ENCODE measurements around the gene KIF2C.
"Not testable (repeated sequence)": the region's sequence is repeated elsewhere in the genome, so short reads cannot be mapped to it uniquely, and the experiment has no call there.

The KIF2C gene

DNA sequence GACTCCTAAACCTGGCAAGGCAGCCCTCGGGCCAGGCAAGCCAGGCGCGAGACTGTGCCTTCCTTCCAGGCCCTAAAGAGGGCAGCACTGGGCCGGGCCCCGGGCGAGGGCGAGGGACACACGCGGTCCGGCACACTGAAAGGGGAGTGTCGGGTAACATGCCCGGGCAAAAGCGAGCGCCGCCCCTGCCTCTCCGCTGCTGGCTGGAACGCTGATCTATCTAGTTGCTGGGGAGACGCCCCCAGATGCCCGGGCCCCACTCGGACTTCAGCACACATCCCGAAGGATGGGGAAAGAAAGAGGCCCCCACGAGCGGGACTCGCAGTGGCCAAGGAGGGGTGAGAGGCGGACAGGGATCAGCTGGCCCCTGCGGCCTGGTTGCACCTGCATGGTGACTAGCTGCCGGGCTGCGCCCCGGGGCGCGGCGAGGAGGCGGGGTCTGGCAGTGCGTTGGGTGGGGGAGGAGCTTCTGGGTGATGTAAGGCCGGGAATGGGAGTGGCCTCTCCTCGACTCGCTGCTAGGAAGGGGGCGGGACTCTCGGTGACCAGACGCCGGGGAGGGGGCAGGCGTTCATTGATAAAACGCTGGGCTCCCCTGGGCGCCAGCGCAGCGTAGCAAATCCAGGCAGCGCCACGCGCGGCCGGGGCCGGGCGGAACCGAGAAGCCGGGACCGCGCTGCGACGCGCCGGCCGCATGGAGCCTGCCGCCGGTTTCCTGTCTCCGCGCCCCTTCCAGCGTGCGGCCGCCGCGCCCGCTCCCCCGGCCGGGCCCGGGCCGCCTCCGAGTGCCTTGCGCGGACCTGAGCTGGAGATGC is 60.3 kb downstream of the KIF2C start, which contains the start of gene PLK3:
PLK3 (plus strand) TSS at position 608 of the 815 bp plus-strand sequence; CDS start at position 695, 87 bp downstream.
- DNase-seq = peak; percentile 100

DNA sequence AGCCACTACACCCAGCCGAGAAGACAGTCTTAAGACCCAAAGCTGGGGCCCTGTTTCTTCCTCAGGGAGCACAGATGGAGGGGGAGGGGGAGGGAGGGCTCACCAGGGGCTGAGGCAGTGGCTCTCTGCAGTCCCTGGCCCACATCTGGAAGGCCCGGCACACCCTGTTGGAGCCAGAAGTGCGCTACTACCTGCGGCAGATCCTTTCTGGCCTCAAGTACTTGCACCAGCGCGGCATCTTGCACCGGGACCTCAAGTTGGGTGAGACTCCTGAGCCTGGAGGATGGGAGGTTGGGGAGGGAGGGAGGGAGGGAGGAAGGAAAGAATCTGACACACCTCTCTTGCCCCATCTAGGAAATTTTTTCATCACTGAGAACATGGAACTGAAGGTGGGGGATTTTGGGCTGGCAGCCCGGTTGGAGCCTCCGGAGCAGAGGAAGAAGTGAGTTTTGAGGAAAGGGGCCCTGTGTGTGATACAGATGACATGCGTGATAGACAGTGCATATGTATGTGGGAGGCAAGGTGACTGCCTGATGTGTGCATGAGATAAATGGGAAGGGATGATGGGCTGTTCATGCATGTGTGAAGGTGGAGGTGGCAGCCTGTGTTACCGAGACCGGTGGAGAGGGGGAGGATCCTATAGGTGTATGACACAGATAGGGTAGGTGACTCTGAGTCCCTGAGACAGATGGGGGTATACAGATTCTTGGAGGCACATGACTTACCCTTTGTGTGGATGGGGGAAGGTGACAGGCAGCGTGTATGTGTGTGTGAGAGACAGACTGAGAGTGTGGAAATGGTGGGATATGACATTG is 62.1 kb downstream of the KIF2C start:
- DNase-seq = peak; percentile 62

DNA sequence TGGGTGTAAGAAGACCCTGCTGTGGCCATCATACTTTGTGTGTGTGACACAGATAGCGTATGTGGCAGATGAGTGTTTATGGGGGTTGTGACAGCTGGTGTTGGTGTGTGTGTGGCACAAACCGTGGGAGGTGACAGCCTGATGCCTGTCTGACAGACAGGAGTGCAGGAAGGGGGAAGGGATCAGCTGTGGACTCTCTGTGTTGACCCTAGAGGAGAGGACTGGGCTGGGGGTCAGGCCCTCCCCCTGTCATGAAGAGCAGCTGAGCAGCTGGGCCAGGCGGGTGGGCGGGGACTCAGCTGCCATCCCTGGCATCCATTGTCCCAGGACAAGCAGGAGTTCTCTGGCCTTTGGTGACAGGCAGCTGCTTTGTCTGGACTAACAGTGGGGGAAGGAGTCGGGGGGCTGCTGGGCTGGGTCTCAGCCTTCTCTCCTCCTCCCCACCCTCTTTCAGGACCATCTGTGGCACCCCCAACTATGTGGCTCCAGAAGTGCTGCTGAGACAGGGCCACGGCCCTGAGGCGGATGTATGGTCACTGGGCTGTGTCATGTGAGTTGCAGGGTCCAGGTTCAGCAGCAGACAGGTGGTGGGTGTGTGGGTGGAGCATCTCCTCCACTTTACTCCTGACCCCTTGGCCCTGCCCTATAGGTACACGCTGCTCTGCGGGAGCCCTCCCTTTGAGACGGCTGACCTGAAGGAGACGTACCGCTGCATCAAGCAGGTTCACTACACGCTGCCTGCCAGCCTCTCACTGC is 62.8 kb downstream of the KIF2C start:
- DNase-seq = no peak

DNA sequence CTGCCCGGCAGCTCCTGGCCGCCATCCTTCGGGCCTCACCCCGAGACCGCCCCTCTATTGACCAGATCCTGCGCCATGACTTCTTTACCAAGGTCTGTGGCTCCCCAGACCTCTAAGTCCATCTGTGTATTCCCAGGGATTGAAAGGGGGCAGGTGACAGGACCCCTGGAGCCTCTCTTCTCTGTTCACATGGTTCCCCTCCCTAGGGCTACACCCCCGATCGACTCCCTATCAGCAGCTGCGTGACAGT is 63.4 kb downstream of the KIF2C start:
- DNase-seq = no peak

DNA sequence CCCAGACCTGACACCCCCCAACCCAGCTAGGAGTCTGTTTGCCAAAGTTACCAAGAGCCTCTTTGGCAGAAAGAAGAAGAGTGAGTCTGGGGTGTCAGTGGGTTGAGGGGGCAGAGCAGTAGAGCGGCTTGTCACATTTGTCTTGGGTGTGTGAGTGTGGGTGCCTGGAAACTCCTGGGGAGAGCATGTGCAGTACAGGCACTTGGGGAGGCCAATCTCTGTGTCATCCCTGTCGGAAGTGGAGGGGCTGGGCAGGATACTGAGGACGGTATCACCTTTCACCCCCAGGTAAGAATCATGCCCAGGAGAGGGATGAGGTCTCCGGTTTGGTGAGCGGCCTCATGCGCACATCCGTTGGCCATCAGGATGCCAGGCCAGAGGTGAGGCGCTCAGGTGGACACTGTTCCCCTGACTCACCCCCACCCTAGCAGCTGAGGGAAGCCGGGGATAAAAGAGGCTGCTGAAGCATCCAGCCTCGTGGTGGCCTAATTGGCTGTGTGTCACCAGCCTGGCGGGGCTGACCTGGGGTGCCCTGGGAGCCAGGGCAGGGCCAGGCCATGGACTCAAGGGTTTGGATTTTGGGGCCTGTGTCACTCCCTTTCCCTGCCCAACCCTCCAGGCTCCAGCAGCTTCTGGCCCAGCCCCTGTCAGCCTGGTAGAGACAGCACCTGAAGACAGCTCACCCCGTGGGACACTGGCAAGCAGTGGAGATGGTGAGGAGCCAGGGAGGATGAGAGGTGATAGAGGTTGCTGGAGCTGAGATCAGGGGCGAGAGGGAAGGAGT is 63.9 kb downstream of the KIF2C start:
- no peak for DNase-seq

DNA sequence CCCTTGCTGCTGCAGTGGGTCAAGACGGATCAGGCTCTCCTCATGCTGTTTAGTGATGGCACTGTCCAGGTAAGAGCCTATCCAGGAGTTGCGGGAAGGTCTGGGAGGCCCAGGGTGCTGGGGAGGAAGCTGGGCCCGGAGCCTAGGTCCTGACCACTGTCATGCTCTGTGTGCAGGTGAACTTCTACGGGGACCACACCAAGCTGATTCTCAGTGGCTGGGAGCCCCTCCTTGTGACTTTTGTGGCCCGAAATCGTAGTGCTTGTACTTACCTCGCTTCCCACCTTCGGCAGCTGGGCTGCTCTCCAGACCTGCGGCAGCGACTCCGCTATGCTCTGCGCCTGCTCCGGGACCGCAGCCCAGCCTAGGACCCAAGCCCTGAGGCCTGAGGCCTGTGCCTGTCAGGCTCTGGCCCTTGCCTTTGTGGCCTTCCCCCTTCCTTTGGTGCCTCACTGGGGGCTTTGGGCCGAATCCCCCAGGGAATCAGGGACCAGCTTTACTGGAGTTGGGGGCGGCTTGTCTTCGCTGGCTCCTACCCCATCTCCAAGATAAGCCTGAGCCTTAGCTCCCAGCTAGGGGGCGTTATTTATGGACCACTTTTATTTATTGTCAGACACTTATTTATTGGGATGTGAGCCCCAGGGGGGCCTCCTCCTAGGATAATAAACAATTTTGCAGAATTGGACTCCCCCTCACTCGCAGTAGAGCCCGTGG is 65.8 kb downstream of the KIF2C start:
- DNase-seq = no peak

DNA sequence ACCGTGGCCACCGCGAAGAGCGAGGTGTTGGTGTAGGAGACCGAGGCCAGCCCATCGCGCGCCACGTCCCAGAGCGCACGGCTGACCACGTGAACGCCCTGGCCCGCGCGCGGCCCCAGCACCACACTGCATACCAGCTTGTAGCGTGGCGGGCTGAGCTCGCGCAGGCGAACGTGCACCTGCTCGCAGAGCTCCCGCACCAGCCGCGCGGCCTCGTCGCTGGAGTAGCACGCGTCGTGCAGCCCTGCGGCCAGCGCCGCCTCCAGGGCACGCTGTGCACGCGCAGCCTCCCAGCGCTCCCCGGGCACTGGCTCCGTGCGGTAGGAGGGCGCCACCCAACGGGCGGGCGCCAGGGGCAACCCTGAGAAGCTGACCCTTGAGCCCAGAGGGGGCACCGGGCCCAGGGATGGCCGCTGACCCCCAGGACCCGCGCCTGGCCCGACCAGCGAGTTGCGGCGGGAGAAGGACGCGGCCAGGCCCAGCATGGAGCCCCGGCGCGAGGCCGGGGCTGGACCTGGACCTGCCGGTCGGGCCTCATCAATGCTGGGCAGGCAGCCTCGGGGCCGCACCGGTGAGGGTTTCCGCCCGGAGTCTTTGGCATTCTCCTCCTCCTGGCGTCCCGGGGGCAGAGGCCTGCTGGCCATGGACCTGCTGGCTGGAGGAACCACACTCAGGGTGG is 66.5 kb downstream of the KIF2C start:
- DNase-seq = no peak

DNA sequence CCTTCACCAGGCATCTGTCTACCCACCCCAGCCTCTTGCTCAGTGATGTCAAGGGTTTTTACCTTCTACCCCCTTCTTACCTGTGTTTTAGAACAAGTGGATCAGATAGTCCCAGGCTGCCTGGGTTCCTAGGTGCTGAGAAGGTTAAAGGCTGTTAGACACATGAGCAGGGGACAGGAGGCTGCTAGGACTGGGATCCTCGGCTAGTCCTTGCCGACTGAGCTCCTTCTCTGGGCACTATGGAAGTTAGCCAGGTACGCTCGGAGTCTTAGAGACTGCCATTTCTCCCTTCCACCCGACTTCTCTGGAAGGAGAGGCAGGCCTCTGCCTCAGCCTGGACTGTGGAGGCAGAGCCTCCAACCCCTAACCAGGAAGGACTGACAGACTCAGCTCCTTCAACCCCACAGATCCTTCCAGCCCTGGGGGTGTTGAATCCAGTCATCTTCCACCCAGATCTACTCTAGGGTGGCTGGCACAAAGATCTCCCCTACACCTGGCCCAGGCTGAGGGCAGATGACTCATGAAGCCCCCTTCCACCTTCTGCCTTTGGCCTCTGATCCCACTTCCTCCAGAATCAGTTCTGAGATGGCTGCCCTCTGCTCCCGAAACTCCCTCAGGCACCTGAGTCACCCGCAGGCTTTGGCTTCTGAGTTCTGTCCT is 67.2 kb downstream of the KIF2C start, which contains the start of gene DYNLT4:
DYNLT4 (minus strand) TSS at position 648 of the 660 bp plus-strand sequence. CDS start 683 bp downstream, outside the sequence.
- no peak for DNase-seq

DNA sequence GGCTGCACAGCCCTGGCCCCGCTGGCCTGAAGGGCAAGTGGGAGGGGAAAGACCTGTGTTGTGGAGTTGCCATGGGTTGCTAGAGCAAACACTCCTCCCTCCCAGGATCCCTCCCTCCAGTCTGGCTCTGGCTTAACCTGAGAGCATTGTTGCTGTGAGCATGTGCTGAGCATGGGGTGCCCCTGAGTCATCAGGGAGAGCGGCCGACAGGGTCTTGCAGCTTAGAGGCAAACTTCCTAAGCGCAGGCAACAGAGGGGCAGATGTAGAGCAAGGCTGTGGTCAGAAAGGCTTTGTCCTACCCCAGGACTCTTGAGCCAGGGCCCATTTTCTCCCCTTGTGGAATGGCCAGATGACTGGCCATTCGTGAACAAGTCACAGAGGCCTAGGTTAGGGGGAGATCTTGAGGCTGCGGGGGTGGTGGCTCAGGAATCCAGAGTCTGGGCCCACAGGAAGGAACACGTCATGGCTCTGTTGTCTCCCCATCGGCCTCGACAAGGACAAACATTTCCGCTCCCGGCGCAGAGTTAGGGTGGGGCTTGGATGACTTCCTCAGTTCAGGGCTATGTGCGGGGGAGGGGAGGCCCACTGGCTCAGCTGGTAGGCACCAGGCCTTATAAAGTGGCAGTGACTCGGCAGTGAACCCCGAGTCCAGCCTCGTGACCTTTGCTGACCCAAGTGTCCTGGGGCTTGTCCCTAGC is 67.9 kb downstream of the KIF2C start:
- peak; percentile 97 for DNase-seq

DNA sequence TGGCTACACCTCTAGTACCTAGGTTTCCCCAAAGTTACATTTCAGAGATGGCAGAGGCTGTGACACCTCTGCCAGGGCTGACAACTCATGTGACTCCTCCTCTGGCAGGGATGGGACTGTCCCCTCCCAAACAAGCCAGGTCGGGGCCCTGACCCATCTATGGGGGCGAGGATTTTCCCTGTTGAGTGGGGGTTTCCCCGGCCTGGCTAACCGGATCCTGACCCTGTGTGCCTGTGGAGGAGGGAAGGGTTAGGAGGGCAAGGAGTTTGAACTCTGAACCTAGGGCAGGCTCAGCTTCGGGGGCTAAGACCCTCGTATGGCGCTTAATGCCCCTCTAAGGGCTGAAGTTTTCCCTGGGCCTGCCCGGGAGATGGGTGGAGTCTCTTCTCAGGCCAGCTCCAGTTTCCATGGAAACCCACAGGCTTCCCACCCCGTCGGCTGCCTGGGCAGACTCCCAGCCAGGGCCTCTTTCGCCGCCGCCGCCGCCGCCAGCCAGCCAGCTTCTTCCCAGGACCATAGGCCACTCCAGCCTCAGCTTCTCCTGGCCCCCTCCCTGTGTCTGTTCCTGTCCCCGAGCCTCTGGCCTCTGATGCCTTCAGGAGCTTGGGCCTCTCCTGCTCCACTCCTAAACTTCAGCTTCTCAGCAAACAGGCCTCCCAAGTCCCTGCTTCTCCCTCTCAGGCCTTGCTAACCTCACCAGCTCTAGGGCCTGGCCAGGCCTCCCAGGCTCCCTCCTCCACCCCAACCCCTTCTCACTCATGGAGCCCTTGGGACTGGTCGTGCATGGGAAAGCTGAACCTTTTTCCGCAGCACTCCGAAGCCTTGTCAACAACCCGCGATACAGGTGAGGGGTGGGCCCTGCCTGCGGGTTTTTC is 68.7 kb downstream of the KIF2C start, which contains the start of gene BTBD19:
BTBD19 (plus strand) TSS at position 461 of the 875 bp plus-strand sequence; CDS start at position 759, 298 bp downstream.
- peak; percentile 34 for DNase-seq

DNA sequence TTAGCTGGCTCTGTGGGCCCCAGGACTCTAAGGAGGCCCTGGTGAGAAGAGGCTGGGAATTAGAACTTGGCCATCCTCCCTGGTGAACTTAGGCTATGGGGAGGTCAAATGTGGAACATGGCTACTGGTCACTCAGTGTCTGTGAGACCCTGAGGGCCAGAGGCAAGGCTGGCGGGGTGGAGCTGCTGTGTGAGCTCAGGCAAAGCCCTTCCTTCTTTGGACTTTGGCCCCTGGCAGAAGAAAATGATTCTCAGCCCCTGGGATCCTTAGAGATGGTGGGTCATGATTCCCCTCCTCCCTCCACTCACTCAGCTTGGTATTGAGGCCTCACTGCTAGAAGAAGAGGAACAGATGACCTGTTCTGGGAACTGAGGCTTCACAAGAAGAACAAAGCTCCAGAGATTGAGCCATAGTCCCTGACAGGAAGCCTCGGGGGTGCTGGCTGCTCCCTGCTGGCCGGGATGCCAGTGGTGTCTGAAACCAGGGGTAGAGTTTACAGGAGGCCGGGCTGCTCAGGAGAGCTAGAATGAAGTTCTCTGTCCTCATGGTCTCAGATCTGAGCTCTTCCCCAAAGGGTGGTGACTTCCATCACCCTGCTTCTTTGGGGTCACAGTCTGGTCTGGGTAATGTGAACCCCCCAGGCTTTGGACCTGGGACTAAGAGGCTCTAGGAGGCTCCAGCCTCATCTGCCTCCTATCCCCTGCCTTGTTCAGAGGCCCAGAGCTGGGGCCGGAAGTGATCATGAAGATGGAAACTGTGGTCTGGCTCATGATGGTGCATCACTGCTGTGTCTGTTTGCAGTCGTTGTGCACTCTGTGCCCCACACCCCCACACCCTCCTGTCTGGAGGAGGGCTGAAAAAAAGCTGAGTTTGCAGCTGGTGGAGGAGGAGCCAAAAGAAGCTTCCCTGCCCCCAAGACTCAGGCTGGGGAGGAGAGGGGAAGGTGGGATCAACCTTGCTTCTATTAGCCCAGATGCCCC is 69.6 kb downstream of the KIF2C start:
- DNase-seq = peak; percentile 97

DNA sequence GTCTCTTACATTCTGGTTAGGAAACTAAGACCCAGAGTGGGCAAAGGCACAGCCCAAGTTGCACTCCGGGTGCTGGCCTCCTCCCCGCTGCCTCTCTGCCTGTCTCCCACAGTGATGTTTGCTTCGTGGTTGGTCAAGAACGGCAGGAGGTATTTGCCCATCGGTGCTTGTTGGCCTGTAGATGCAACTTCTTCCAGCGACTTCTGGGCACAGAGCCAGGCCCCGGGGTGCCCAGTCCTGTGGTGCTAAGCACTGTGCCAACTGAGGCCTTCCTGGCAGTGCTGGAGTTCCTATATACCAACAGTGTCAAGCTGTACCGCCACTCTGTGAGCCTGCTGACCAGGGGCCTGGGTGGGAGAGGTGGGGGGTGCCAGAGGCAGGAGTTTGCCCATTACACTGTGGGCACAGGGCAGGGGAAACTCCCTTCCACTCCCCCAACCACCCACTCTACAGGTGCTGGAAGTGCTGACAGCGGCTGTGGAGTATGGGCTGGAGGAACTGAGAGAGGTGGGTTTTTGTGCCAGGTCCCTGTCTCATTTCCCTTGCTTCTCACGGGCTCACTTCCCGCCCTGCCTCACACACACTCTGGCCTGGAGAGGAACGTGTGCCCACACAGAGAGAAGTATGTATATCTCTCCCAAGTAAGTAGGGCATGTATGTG is 70.6 kb downstream of the KIF2C start:
- peak; percentile 97 for DNase-seq

DNA sequence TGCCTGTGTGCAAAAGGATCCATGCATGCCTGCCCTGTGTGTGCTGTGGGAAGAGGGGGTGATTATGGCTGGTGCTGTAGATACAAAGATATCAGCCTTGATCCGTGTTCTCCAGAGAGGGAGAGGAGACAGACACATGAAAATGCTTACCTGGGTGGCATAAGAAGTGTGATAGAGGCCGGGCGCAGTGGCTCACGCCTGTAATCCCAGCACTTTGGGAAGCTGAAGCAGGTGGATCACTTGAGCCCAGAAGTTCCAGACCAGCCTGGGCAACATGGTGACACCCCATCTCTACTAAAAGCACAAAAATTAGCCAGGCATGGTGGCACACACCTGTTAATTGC is 71.1 kb downstream of the KIF2C start:
- DNase-seq = not testable (repeated sequence)

DNA sequence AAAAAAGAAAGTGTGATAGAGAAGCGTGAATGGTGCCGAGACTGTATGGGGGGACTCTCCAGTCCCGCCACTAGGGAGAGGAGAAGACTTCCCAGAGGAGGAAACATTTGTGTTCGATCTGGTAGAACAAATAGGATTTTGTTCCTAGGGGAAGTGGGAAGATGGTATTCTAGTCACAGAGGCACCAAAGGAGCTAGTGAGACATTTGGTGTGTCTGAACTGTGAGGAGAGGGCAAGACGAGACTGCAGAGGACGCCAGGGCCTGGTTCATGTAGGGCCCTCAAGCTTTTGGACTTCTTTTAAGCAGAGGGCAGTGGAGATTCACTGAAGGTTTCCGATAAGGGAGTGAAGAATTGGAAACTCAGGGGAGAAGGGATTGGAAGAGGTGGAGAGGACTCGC is 71.6 kb downstream of the KIF2C start:
- DNase-seq = no peak

DNA sequence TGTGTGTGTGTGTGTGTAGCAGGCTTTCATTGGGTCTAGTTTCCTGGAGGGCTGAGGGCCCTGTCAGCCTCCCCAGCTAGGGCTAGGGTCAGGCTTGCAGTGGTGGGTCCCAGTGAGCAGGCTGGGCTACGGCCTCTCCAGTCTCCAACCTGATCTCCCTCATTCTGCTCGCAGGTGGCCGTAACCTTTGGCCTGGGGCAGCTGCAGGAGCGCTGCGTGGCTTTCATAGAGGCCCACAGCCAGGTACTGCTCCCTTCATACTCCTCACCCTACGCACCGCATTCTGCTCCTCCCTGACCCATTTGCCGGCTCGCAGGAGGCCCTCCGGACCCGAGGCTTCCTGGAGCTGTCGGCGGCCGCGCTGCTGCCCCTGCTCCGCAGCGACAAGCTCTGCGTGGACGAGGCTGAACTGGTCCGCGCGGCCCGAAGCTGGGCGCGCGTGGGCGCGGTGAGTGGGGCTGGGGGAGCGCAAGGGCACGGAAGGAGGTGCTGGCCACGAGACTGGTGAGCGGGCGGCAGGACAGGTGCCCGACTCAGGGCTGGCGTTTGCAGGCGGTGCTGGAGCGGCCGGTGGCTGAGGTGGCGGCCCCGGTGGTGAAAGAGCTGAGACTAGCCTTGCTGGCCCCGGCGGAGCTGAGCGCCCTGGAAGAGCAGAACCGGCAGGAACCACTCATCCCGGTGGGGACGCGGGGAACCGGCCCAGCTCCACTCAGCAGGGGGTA is 73.3 kb downstream of the KIF2C start:
- no peak for DNase-seq

DNA sequence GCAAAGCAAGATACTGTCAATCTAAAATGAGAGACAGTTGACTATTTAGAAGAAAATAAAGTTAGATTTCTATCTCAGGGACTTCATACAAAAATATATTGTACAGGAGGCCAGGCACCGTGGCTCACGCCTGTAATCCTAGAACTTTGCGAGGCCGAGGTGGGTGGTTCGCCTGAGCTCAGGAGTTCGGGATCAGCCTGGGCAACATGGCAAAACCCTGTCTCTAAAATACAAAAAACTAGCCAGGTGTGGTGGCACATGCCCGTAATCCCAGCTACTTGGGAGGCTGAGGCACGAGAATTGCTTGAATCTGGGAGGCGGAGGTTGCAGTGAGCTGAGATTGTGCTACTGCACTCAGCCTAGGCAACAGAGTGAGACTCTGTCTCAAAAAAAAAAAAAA is 76.3 kb downstream of the KIF2C start:
- not testable (repeated sequence) for DNase-seq
